BJ (cell line): ENCODE data around the gene CASK. TPM values are rescaled to one million over a fixed set of nuclear protein-coding genes. Genes with fewer than 3 reads are reported as not detected.

ENCODE experiments used
- CTCF ChIA-PET: fragments of 350-600 bp; formaldehyde crosslinking; extraction: SDS; loops from one replicate; lab custom pipeline; 2021; ENCODE audit warnings: antibody characterized with exemption, inconsistent platforms; lab: Yijun Ruan, JAX
- POLR2A ChIA-PET: fragments of 300-600 bp; sonication (Branson Sonifier 250); formaldehyde crosslinking; extraction: SDS; loops from one replicate; lab custom pipeline; 2021; ENCODE audit warnings: antibody characterized with exemption; lab: Charles Lee
- DNase-seq: peaks from one replicate; pipeline ENCODE4 v3.0.0-alpha.2; 2011; ENCODE audit warnings: low read depth
- H3K27me3 ChIP-seq: 2 replicates; pipeline ENCODE4 v1.6.0; 2011; ENCODE audit warnings: low read length; ENCODE audit not compliant: control insufficient read depth, insufficient read depth
- H3K36me3 ChIP-seq: 2 replicates; pipeline ENCODE4 v1.5.1; 2011; ENCODE audit warnings: low read length; ENCODE audit not compliant: control insufficient read depth, insufficient read depth
- H3K4me3 ChIP-seq: 2 replicates; pipeline ENCODE4 v1.5.1; 2011; ENCODE audit warnings: low read depth, mild to moderate bottlenecking, control low read depth, low read length
- CTCF ChIP-seq: IDR thresholded peaks from 2 replicates; pipeline ENCODE4 v1.5.1; 2011; ENCODE audit warnings: low read depth, mild to moderate bottlenecking, control low read depth, inconsistent platforms, low read length, moderate library complexity; ENCODE audit not compliant: insufficient read depth
- polyA plus RNA-seq: library from polyadenylated mRNA; depleted of rRNA; stranded (reverse); fragments of >200 nt; gene quantifications from 2 replicates; pipeline ENCODE4 v1.2.3, GENCODE V29; 2011

The CASK gene
- polyA plus RNA-seq, 1 experiment, result 12.3 TPM

- Histone ChIP-seq H3K36me3 (no peaks in the 10 kb centered on the region), H3K27me3 (no peaks in the 10 kb centered on the region), H3K4me3 (no peak overlapping the region)
- ChIA-PET CTCF (interaction anchor here (1.6 kb wide), 1 partner anchor 124 kb away, joined by 4 read pairs; no protein-coding TSS in a partner anchor), POLR2A (no interaction called here)
- TF ChIP-seq CTCF, result no peak
- no peak for DNase-seq
Observed at GRCh38 chrX:41796577-41796976, 126.8 kb downstream of the CASK start.

GRCh38 chrX:41796046-41796445 lies 127.3 kb downstream of the CASK start:
- no peak for TF ChIP-seq CTCF
- ChIA-PET POLR2A (no interaction called here), CTCF (no interaction called here)
- no peaks in the 10 kb centered on the region for H3K36me3 ChIP-seq
- H3K4me3 ChIP-seq, result no peak overlapping the region
- DNase-seq, result no peak
- H3K27me3 ChIP-seq, result no peaks in the 10 kb centered on the region

- Histone ChIP-seq H3K27me3 (no peaks in the 10 kb centered on the region), H3K36me3 (no peaks in the 10 kb centered on the region), H3K4me3 (no peak overlapping the region)
- CTCF ChIA-PET, result interaction anchor here (0.8 kb wide), 1 partner anchor 9 kb away, joined by 3 read pairs; no protein-coding TSS in a partner anchor
- DNase-seq, result no peak
- POLR2A ChIA-PET, result no interaction called here
- TF ChIP-seq CTCF, result no peak
Observed at GRCh38 chrX:41789374-41789773, 134.0 kb downstream of the CASK start.

GRCh38 chrX:41785685-41786084 lies 137.7 kb downstream of the CASK start:
- ChIA-PET CTCF (no interaction called here), POLR2A (no interaction called here)
- H3K4me3 ChIP-seq, result no peak overlapping the region
- DNase-seq, result no peak
- H3K36me3 ChIP-seq, result no peaks in the 10 kb centered on the region
- TF ChIP-seq CTCF, result no peak
- H3K27me3 ChIP-seq, result no peaks in the 10 kb centered on the region

GRCh38 chrX:41781500-41781899 lies 141.9 kb downstream of the CASK start:
- no peaks in the 10 kb centered on the region for H3K36me3 ChIP-seq
- H3K4me3 ChIP-seq, result no peak overlapping the region
- ChIA-PET POLR2A (no interaction called here), CTCF (interaction anchor here (0.6 to 1.3 kb wide), 5 partner anchors 8 to 749 kb away, joined by 3 to 4 read pairs (median 3); no protein-coding TSS in a partner anchor)
- no peak for DNase-seq
- no peaks in the 10 kb centered on the region for H3K27me3 ChIP-seq
- peak; percentile 69 for TF ChIP-seq CTCF
